ENCODE results near the gene MBNL1.

DNA sequence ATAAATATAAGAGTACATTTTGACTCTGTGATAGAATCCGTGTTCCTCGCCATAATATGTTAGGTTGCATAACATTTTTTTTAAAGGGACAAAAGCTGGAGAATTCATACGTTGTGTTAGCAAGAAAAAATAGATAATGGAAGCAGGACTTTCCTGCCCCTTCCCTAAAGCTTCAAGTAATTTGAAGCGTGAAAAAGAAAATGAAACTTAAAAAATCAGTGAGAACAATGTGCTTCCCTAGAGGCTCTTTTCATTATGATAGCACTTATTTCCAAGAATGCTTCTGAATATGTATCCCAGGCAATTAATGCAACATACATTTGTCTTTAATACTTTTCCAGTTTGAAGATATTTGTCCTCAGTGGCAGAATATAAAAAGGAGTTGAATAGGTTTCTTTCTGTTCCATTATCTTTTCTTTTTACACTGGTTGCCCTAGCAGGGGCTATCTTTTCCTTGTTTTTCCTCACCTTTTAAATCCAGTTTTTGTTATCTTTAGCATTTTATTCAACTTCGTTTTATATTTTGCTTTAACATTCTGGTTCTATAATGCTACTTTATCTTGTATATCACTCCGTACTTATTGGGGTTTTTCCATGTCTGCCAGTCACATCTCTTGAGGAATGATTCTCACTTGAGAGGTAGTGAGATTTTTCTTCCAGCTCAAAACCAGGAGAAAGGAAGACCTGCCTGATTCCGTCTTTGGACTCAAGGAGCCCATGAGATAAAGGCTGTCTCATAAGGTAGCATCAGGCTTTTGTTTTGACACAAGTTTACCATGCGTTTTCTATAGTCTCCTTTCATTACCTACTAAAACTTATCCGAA is 113.8 kb downstream of the MBNL1 start:
- no peak for TF ChIP-seq POLR2A (IDR thresholded peaks at IDR 0.05; ENCODE audit: low read depth, low read length)
- TF ChIP-seq, protein P1, sequence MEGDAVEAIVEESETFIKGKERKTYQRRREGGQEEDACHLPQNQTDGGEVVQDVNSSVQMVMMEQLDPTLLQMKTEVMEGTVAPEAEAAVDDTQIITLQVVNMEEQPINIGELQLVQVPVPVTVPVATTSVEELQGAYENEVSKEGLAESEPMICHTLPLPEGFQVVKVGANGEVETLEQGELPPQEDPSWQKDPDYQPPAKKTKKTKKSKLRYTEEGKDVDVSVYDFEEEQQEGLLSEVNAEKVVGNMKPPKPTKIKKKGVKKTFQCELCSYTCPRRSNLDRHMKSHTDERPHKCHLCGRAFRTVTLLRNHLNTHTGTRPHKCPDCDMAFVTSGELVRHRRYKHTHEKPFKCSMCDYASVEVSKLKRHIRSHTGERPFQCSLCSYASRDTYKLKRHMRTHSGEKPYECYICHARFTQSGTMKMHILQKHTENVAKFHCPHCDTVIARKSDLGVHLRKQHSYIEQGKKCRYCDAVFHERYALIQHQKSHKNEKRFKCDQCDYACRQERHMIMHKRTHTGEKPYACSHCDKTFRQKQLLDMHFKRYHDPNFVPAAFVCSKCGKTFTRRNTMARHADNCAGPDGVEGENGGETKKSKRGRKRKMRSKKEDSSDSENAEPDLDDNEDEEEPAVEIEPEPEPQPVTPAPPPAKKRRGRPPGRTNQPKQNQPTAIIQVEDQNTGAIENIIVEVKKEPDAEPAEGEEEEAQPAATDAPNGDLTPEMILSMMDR (conservative IDR thresholded peaks at IDR 0.05; ENCODE audit: low read depth, low read length), result no peak
